Measurements from ENCODE around the gene FAM83G.

FAM83G gene

GRCh38 chr17:19014628-19015215, 10.2 kb upstream of the FAM83G start:
- no peak overlapping the region for H3K18ac ChIP-seq (ENCODE audit: low read length)
- peak overlapping the region; percentile 45 for H2AFZ ChIP-seq (ENCODE audit: low read length)
- no peak overlapping the region for H3K14ac ChIP-seq (ENCODE audit: low read length)
- H3K4me1 ChIP-seq (ENCODE audit: control insufficient read depth in 2 of 2, insufficient read depth in 1 of 2, low read depth in 1 of 2, low read length in 2 of 2): peaks cover 0 to 7% of the 10 kb centered on the region in 2 donors
- H4K8ac ChIP-seq (ENCODE audit: low read depth, low read length): no peak overlapping the region
- no peak overlapping the region for H2BK12ac ChIP-seq (ENCODE audit: low read length)
- DNase-seq (ENCODE audit: low spot score): no peak
- WGBS, 2 donors (ENCODE audit: extremely low coverage in 2 of 2, insufficient read length in 2 of 2, insufficient replicate concordance in 1 of 2): no CpG with 5 or more reads among the region's 29 CpGs
- H4K91ac ChIP-seq (ENCODE audit: low read depth, low read length, poor library complexity): no peak overlapping the region
- no peak overlapping the region for H3K4me2 ChIP-seq (ENCODE audit: insufficient read depth, low read length, poor library complexity, severe bottlenecking)
- no peak overlapping the region for H3K23ac ChIP-seq (ENCODE audit: low read depth, low read length, poor library complexity)
- H3K27ac ChIP-seq (replicated peaks; ENCODE audit: low read length): no peak overlapping the region
- no peak overlapping the region for H3K4me3 ChIP-seq (ENCODE audit: low read length in 2 of 2)
- no peak overlapping the region for H3K9ac ChIP-seq (ENCODE audit: low read depth, low read length, poor library complexity)
- peak overlapping the region; percentile 82 for H2AK5ac ChIP-seq (ENCODE audit: low read depth, low read length)
- no peak overlapping the region for H2BK15ac ChIP-seq (ENCODE audit: low read length)
- H2BK5ac ChIP-seq (ENCODE audit: low read length): no peak overlapping the region
- no peak overlapping the region for H2BK120ac ChIP-seq (ENCODE audit: low read depth, low read length)
- no peaks in the 10 kb centered on the region for H3K36me3 ChIP-seq (replicated peaks in 1 of 2; ENCODE audit: control insufficient read depth in 2 of 2, insufficient read depth in 2 of 2, low read length in 2 of 2)
- H3K4ac ChIP-seq (ENCODE audit: low read length): no peak overlapping the region
- H3K27me3 ChIP-seq (ENCODE audit: control insufficient read depth in 3 of 3, insufficient read depth in 3 of 3, low read depth in 1 of 3, low read length in 3 of 3): peaks cover 0 to 16% (median 0%) of the 10 kb centered on the region in 3 experiments
- H3K9me3 ChIP-seq (replicated peaks in 1 of 2; ENCODE audit: control insufficient read depth in 2 of 2, insufficient read depth in 1 of 2, low read depth in 1 of 2, low read length in 2 of 2): no peaks in the 10 kb centered on the region
- H3K79me1 ChIP-seq (ENCODE audit: low read depth, low read length): no peaks in the 10 kb centered on the region

- Histone ChIP-seq H3K9ac (ENCODE audit: low read depth, low read length, poor library complexity) (no peak overlapping the region), H3K4me1 (ENCODE audit: control insufficient read depth in 2 of 2, insufficient read depth in 1 of 2, low read depth in 1 of 2, low read length in 2 of 2) (peaks cover 0 to 3% of the 10 kb centered on the region in 2 donors), H2BK15ac (ENCODE audit: low read length) (peak overlapping the region; percentile 38), H4K91ac (ENCODE audit: low read depth, low read length, poor library complexity) (no peak overlapping the region), H2BK5ac (ENCODE audit: low read length) (no peak overlapping the region), H3K27me3 (ENCODE audit: control insufficient read depth in 3 of 3, insufficient read depth in 3 of 3, low read depth in 1 of 3, low read length in 3 of 3) (peaks cover 0 to 21% (median 0%) of the 10 kb centered on the region in 3 experiments), H3K4ac (ENCODE audit: low read length) (no peak overlapping the region), H4K8ac (ENCODE audit: low read depth, low read length) (no peak overlapping the region), H3K36me3 (replicated peaks in 1 of 2; ENCODE audit: control insufficient read depth in 2 of 2, insufficient read depth in 2 of 2, low read length in 2 of 2) (no peaks in the 10 kb centered on the region), H3K27ac (replicated peaks; ENCODE audit: low read length) (no peak overlapping the region), H3K4me2 (ENCODE audit: insufficient read depth, low read length, poor library complexity, severe bottlenecking) (no peak overlapping the region), H3K18ac (ENCODE audit: low read length) (no peak overlapping the region), H2BK120ac (ENCODE audit: low read depth, low read length) (no peak overlapping the region), H2AFZ (ENCODE audit: low read length) (no peak overlapping the region), H3K79me1 (ENCODE audit: low read depth, low read length) (no peaks in the 10 kb centered on the region), H2BK12ac (ENCODE audit: low read length) (no peak overlapping the region), H3K23ac (ENCODE audit: low read depth, low read length, poor library complexity) (no peak overlapping the region), H3K14ac (ENCODE audit: low read length) (no peak overlapping the region), H3K9me3 (replicated peaks in 1 of 2; ENCODE audit: control insufficient read depth in 2 of 2, insufficient read depth in 1 of 2, low read depth in 1 of 2, low read length in 2 of 2) (no peaks in the 10 kb centered on the region), H2AK5ac (ENCODE audit: low read depth, low read length) (peak overlapping the region; percentile 73), H3K4me3 (ENCODE audit: low read length in 2 of 2) (no peak overlapping the region)
- no CpG with 5 or more reads among the region's 11 CpGs for WGBS, 2 donors (ENCODE audit: extremely low coverage in 2 of 2, insufficient read length in 2 of 2, insufficient replicate concordance in 1 of 2)
- no peak for DNase-seq (ENCODE audit: low spot score)
These were observed 9.5 kb upstream of the FAM83G start for GRCh38 chr17:19013806-19014627.

GRCh38 chr17:19013226-19013625, 8.7 kb upstream of the FAM83G start:
- H3K14ac ChIP-seq (ENCODE audit: low read length): no peak overlapping the region
- WGBS, 2 donors (ENCODE audit: extremely low coverage in 2 of 2, insufficient read length in 2 of 2, insufficient replicate concordance in 1 of 2): no CpG with 5 or more reads among the region's 12 CpGs

More at GRCh38 chr17:19013226-19013625, 8.7 kb upstream of the FAM83G start:
- Histone ChIP-seq H3K4me1 (ENCODE audit: control insufficient read depth in 2 of 2, insufficient read depth in 1 of 2, low read depth in 1 of 2, low read length in 2 of 2) (peaks cover 0 to 3% of the 10 kb centered on the region in 2 donors), H3K4ac (ENCODE audit: low read length) (no peak overlapping the region), H4K8ac (ENCODE audit: low read depth, low read length) (no peak overlapping the region), H3K4me3 (ENCODE audit: low read length in 2 of 2) (no peak overlapping the region), H3K27me3 (ENCODE audit: control insufficient read depth in 3 of 3, insufficient read depth in 3 of 3, low read depth in 1 of 3, low read length in 3 of 3) (peaks cover 0 to 16% (median 0%) of the 10 kb centered on the region in 3 experiments), H3K9me3 (replicated peaks in 1 of 2; ENCODE audit: control insufficient read depth in 2 of 2, insufficient read depth in 1 of 2, low read depth in 1 of 2, low read length in 2 of 2) (no peaks in the 10 kb centered on the region), H2AFZ (ENCODE audit: low read length) (no peak overlapping the region), H2AK5ac (ENCODE audit: low read depth, low read length) (peak overlapping the region; percentile 85), H3K27ac (replicated peaks; ENCODE audit: low read length) (no peak overlapping the region), H2BK5ac (ENCODE audit: low read length) (peak overlapping the region; percentile 42), H3K18ac (ENCODE audit: low read length) (peak overlapping the region; percentile 58), H3K23ac (ENCODE audit: low read depth, low read length, poor library complexity) (no peak overlapping the region), H2BK120ac (ENCODE audit: low read depth, low read length) (no peak overlapping the region), H3K36me3 (replicated peaks in 1 of 2; ENCODE audit: control insufficient read depth in 2 of 2, insufficient read depth in 2 of 2, low read length in 2 of 2) (no peaks in the 10 kb centered on the region), H2BK12ac (ENCODE audit: low read length) (no peak overlapping the region), H2BK15ac (ENCODE audit: low read length) (peak overlapping the region; percentile 38), H4K91ac (ENCODE audit: low read depth, low read length, poor library complexity) (no peak overlapping the region), H3K79me1 (ENCODE audit: low read depth, low read length) (no peaks in the 10 kb centered on the region), H3K9ac (ENCODE audit: low read depth, low read length, poor library complexity) (no peak overlapping the region), H3K4me2 (ENCODE audit: insufficient read depth, low read length, poor library complexity, severe bottlenecking) (no peak overlapping the region)
- DNase-seq (ENCODE audit: low spot score): no peak
